Activated naive CD4-positive, alpha-beta T cell treated with anti-CD3 and anti-CD28 coated beads, Interleukin-2, amount 10 ng/mL, durations not matched to agents 7 days and 5 days (primary cell): Measurements from ENCODE around the gene FMC1.

ENCODE experiments used
- CTCF ChIA-PET: fragments of 350-600 bp; sonication (Branson Sonifier 250); formaldehyde crosslinking; loops from one replicate; lab custom pipeline; 2021; ENCODE audit warnings: antibody characterized with exemption; lab: Charles Lee
- DNase-seq: peaks from one replicate; pipeline ENCODE4 v3.0.0-alpha.2; 2020
- H3K27ac Mint-ChIP-seq: one replicate; pipeline ENCODE4 v1.8.0; 2021; ENCODE audit warnings: mild to moderate bottlenecking, moderate library complexity, mixed read lengths
- H3K27me3 Mint-ChIP-seq: one replicate; pipeline ENCODE4 v1.8.0; 2021; ENCODE audit warnings: mild to moderate bottlenecking, mixed read lengths
- H3K36me3 Mint-ChIP-seq: one replicate; pipeline ENCODE4 v1.8.0; 2021; ENCODE audit warnings: mixed read lengths
- H3K4me1 Mint-ChIP-seq: one replicate; pipeline ENCODE4 v1.8.0; 2021; ENCODE audit warnings: mixed read lengths
- H3K4me3 Mint-ChIP-seq: one replicate; pipeline ENCODE4 v1.8.0; 2021; ENCODE audit warnings: mild to moderate bottlenecking, moderate library complexity, mixed read lengths
- H3K9me3 Mint-ChIP-seq: one replicate; pipeline ENCODE4 v1.8.0; 2021; ENCODE audit warnings: mixed read lengths

Gene FMC1

DNA sequence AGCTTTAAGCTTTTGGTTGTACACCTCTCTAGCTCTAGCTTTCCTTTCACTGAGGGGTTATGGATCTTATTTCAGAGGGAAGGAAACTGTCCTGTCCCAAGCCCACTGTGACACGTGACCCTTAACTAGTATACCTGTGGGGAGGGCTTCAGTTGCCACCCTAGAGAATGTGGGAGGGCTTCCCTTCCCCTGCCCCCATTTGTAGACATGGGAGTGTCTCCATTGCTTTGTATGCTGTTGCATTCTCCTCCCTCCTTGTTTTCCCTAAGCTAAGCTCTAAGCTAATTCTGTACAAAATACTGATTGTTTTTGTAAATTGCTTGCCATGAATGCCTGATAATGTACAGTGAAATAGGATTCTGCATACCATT lies 29.8 kb downstream of the FMC1 start:
- Mint-ChIP-seq H3K4me3 (no peak overlapping the region), H3K36me3 (peaks cover 32% of the 10 kb centered on the region), H3K27me3 (no peaks in the 10 kb centered on the region), H3K27ac (no peak overlapping the region), H3K9me3 (no peaks in the 10 kb centered on the region), H3K4me1 (peaks cover 38% of the 10 kb centered on the region)
- CTCF ChIA-PET: no interaction called here
- DNase-seq: no peak

DNA sequence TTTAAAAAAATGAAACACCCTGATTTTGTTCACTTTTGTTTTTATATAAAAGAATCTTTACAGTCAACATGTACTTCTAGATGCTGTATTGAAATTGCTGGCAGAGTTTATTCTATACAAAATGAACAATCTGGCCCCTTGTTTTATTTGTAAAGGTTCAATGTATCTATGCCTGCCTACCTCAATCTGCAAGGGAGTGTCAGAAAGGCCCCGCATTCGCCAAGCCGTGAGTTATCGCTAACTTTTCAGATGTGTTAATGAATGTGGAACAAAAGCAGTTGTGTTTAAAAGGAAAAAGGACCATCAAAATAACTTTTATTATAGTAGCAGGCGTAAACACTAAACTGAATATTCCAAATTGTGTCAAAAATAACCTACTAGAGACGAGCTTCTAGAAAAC lies 33.1 kb downstream of the FMC1 start:
- no peak overlapping the region for H3K27ac Mint-ChIP-seq
- peaks cover 34% of the 10 kb centered on the region for H3K36me3 Mint-ChIP-seq
- no peak overlapping the region for H3K4me3 Mint-ChIP-seq
- H3K9me3 Mint-ChIP-seq: no peaks in the 10 kb centered on the region
- H3K27me3 Mint-ChIP-seq: no peaks in the 10 kb centered on the region
- H3K4me1 Mint-ChIP-seq: peaks cover 24% of the 10 kb centered on the region
- no peak for DNase-seq
- CTCF ChIA-PET: no interaction called here

DNA sequence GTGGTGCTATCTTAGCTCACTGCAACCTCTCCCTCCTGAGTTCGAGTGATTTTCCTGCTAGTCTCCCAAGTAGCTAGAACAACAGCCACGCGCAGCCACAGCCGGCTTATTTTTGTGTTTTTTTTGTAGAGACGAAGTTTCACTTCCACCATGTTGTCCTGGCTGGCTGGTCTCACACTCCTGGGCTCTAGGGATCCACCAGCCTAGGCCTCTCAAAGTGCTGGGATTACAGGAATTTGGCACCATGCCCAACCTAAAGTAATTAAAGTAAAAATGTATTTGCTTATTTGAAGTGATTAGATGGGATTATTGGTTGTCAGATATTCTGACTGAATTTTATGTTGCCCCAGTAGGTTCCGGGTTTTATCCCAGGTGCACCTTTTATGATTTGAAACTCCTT lies 41.3 kb downstream of the FMC1 start:
- Mint-ChIP-seq H3K4me1 (no peaks in the 10 kb centered on the region), H3K9me3 (no peaks in the 10 kb centered on the region), H3K27me3 (no peaks in the 10 kb centered on the region), H3K36me3 (peaks cover 22% of the 10 kb centered on the region), H3K27ac (no peak overlapping the region), H3K4me3 (no peak overlapping the region)
- CTCF ChIA-PET: no interaction called here
- no peak for DNase-seq

DNA sequence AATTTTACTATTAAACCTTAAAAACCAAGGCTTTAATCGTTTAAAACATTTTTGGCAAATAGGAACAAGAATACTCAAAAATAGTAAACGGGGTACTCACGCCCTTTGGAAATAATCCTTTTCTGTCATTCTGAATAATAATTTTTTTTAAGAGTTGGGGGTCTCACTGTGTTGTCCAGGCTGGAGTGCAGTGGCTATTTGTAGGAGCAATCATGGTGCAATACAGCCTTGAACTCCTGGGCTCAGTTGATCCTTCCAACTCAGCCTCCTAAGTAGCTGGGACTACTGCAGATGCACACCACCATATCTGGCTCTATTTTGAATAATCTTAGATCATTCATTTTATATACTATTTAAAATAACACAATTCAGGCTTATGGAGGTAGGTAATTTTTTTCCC lies 43.5 kb downstream of the FMC1 start:
- Mint-ChIP-seq H3K9me3 (no peaks in the 10 kb centered on the region), H3K27me3 (no peaks in the 10 kb centered on the region), H3K4me3 (no peak overlapping the region), H3K4me1 (no peaks in the 10 kb centered on the region), H3K36me3 (peaks cover 31% of the 10 kb centered on the region), H3K27ac (no peak overlapping the region)
- CTCF ChIA-PET: no interaction called here
- no peak for DNase-seq

DNA sequence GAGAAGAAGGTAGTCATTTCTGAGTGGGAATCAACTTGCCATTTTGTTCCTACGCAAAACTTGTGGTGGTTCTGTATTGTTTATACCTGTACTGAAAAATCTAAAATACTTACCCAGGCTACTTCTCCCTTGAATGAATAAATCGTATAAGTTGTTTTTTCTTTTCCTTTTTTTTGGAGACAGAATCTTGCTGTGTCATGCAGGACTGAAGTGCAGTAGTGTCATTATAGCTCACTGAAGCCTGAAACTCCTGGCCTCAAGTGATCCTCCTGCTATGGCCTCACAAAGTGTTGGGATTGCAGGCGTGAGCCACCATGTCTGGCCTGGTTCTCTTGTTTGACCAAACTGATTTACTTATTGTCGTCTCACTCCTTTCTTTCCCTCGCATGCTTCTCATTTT lies 46.5 kb downstream of the FMC1 start:
- no peak for DNase-seq
- Mint-ChIP-seq H3K4me3 (no peak overlapping the region), H3K9me3 (no peaks in the 10 kb centered on the region), H3K4me1 (peaks cover 4% of the 10 kb centered on the region), H3K36me3 (peaks cover 35% of the 10 kb centered on the region), H3K27ac (peak overlapping the region; percentile 69), H3K27me3 (no peaks in the 10 kb centered on the region)
- CTCF ChIA-PET: no interaction called here

DNA sequence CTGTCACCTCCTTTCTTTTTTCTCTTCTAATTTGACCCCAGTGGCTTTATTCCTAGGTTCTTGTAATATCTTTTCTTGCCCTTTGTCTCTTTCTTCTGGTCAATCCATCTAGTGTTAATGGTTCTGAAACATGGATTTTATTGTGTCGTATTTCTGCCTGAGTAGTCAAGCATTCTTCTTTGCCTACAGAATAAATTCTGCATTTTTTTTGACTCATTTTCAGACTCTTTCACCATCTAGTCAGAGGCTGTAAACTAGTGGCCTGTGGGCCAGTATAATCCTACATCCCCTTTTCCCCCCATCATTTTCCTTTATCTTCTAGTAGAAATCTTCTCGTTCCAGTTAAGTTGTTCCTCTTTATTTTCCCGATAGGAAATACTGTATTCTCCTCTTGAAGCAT lies 48.0 kb downstream of the FMC1 start:
- H3K4me1 Mint-ChIP-seq: peaks cover 12% of the 10 kb centered on the region
- peaks cover 38% of the 10 kb centered on the region for H3K36me3 Mint-ChIP-seq
- no peak for DNase-seq
- H3K27me3 Mint-ChIP-seq: no peaks in the 10 kb centered on the region
- H3K4me3 Mint-ChIP-seq: no peak overlapping the region
- H3K9me3 Mint-ChIP-seq: no peaks in the 10 kb centered on the region
- no peak overlapping the region for H3K27ac Mint-ChIP-seq
- CTCF ChIA-PET: no interaction called here

DNA sequence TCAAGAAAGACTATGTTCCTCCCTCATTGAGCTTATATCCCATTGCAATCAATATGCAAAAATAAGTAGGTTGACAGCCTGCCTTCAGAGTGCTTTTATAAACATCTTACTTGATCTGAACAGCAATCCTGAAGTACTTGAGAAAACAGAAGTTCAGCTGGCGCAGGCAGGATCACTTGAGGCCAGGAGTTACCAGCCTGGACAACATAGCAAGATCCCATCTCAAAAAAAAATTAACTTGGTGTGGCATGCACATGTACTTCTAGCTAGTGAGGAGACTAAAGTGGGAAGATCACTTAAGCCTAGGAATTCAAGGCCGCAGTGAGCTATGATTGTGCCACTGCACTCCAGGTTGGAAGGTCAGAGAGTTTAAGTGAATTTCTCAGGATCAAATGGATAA lies 48.6 kb downstream of the FMC1 start:
- H3K27me3 Mint-ChIP-seq: no peaks in the 10 kb centered on the region
- no peak overlapping the region for H3K4me3 Mint-ChIP-seq
- peaks cover 19% of the 10 kb centered on the region for H3K4me1 Mint-ChIP-seq
- no peak for DNase-seq
- H3K36me3 Mint-ChIP-seq: peaks cover 43% of the 10 kb centered on the region
- CTCF ChIA-PET: no interaction called here
- H3K27ac Mint-ChIP-seq: no peak overlapping the region
- no peaks in the 10 kb centered on the region for H3K9me3 Mint-ChIP-seq

DNA sequence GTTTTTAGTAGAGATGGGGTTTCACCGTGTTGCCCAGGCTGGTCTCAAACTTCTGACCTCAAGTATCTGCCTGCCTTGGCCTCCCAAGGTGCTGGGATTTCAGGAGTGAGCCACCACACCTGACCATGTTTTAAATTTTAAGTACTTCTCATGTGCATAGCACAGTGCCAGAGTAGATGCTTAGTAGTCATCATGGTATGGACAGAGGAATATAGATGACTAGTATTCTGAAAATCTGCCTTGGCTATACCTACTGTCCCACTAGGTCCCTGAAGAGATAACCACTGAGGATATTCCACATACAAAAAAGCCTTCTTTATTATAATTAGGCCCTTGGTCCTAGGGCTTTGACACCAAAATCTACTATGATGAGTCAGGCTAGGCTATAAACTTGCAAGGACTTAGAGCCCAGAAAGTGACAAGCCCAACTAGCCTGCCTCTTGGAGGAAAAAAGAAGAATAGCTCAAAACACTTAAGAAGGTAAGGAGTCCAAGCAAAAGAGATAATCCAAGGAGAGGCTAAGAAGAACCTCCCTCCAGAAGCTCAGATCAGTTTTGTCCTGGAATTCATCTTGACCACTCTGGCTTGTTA lies 52.6 kb downstream of the FMC1 start:
- no peaks in the 10 kb centered on the region for H3K27me3 Mint-ChIP-seq
- peak overlapping the region; percentile 82 for H3K27ac Mint-ChIP-seq
- H3K36me3 Mint-ChIP-seq: peaks cover 51% of the 10 kb centered on the region
- H3K4me3 Mint-ChIP-seq: no peak overlapping the region
- no peak for DNase-seq
- H3K9me3 Mint-ChIP-seq: no peaks in the 10 kb centered on the region
- peaks cover 29% of the 10 kb centered on the region for H3K4me1 Mint-ChIP-seq
- CTCF ChIA-PET: interaction anchor here (1.1 to 1.5 kb wide), 2 partner anchors 41 to 55 kb away, joined by 3 to 6 read pairs; no protein-coding TSS in a partner anchor

DNA sequence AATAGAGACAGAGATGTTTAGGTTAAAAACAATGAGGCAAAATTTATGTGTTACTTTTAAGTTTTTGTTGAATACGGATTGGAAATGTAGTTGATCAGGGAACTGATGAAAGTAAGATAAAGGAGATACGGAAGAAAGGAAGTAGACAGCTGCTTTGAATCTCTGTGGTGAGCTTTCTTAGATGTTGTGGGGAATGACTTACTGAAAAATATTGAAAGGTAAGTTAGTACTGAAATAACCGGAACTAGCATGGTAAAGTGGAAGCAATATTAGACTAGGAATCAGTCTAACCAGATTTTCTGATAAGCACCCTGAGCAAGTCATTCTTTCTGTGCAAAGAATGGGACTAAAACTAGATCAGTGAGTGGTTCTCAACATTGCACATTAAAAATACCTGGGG lies 53.4 kb downstream of the FMC1 start:
- Mint-ChIP-seq H3K9me3 (no peaks in the 10 kb centered on the region), H3K4me1 (peaks cover 29% of the 10 kb centered on the region), H3K4me3 (no peak overlapping the region), H3K27me3 (no peaks in the 10 kb centered on the region), H3K27ac (peak overlapping the region; percentile 82), H3K36me3 (peaks cover 49% of the 10 kb centered on the region)
- CTCF ChIA-PET: interaction anchor here (1.1 to 1.5 kb wide), 2 partner anchors 40 to 56 kb away, joined by 3 to 6 read pairs; no protein-coding TSS in a partner anchor
- DNase-seq: no peak
